H54 (cell line): Measurements from ENCODE around the gene MPV17L2.
"Not testable (repeated sequence)": the region's sequence is repeated elsewhere in the genome, so short reads cannot be mapped to it uniquely, and the experiment has no call there.

Source experiments
- DNase-seq: peaks from one replicate; pipeline ENCODE4 v3.0.0; 2011; ENCODE audit warnings: low spot score, mixed read lengths; ENCODE audit not compliant: insufficient read length
- FAIRE-seq: peaks from 3 replicates; lab custom pipeline; 2011; peaks lifted over from hg19 to GRCh38; lab: Jason Lieb, UNC
- POLR2A ChIP-seq: IDR thresholded peaks from 2 replicates; pipeline ENCODE4 v1.6.1; 2011; ENCODE audit warnings: low read depth, mild to moderate bottlenecking, low read length

The MPV17L2 gene

GRCh38 chr19:18156841-18157464, 36.1 kb upstream of the MPV17L2 start:
- no peak for FAIRE-seq

GRCh38 chr19:18157465-18158063, 35.5 kb upstream of the MPV17L2 start:
- TF ChIP-seq POLR2A, result no peak
- DNase-seq (no peak), FAIRE-seq (no peak)

More at GRCh38 chr19:18156841-18157464, 36.1 kb upstream of the MPV17L2 start:
- peak; percentile 96 for DNase-seq
- TF ChIP-seq POLR2A, result no peak

- no peak for TF ChIP-seq POLR2A
- no peak for DNase-seq
- no peak for FAIRE-seq
These were observed 34.6 kb upstream of the MPV17L2 start for GRCh38 chr19:18158467-18158866.

- not testable (repeated sequence) for FAIRE-seq, DNase-seq
These were observed 33.9 kb upstream of the MPV17L2 start for GRCh38 chr19:18159059-18159616.

GRCh38 chr19:18159810-18160209, 33.2 kb upstream of the MPV17L2 start:
- FAIRE-seq (no peak), DNase-seq (no peak)
- no peak for TF ChIP-seq POLR2A

GRCh38 chr19:18160493-18160970, 32.5 kb upstream of the MPV17L2 start:
- no peak for TF ChIP-seq POLR2A
- DNase-seq (no peak), FAIRE-seq (no peak)

- peak; percentile 78 for DNase-seq
- no peak for TF ChIP-seq POLR2A
- FAIRE-seq, result no peak
These were observed 31.9 kb upstream of the MPV17L2 start for GRCh38 chr19:18160971-18161635.

GRCh38 chr19:18161636-18162002, 31.4 kb upstream of the MPV17L2 start:
- FAIRE-seq (no peak), DNase-seq (no peak)
- no peak for TF ChIP-seq POLR2A

GRCh38 chr19:18164072-18164471, 28.9 kb upstream of the MPV17L2 start:
- no peak for FAIRE-seq
- TF ChIP-seq POLR2A, result no peak

GRCh38 chr19:18165794-18166544, 27.0 kb upstream of the MPV17L2 start:
- FAIRE-seq, result no peak
- no peak for DNase-seq
- TF ChIP-seq POLR2A, result no peak

More at GRCh38 chr19:18164072-18164471, 28.9 kb upstream of the MPV17L2 start:
- DNase-seq, result no peak

GRCh38 chr19:18167011-18167410, 26.0 kb upstream of the MPV17L2 start:
- DNase-seq (no peak), FAIRE-seq (no peak)
- no peak for TF ChIP-seq POLR2A

GRCh38 chr19:18167975-18168645, 24.9 kb upstream of the MPV17L2 start:
- DNase-seq (peak; percentile 91), FAIRE-seq (no peak)
- no peak for TF ChIP-seq POLR2A

GRCh38 chr19:18168673-18169381, 24.2 kb upstream of the MPV17L2 start:
- TF ChIP-seq POLR2A, result no peak
- no peak for FAIRE-seq
- no peak for DNase-seq
